Measurements from ENCODE around the gene XAF1. TPM values are rescaled to one million over a fixed set of nuclear protein-coding genes. Genes with fewer than 3 reads are reported as not detected.

Gene XAF1
- total RNA-seq, 2 experiments from 2014 or later = 24.9 to 26.2 TPM

DNA sequence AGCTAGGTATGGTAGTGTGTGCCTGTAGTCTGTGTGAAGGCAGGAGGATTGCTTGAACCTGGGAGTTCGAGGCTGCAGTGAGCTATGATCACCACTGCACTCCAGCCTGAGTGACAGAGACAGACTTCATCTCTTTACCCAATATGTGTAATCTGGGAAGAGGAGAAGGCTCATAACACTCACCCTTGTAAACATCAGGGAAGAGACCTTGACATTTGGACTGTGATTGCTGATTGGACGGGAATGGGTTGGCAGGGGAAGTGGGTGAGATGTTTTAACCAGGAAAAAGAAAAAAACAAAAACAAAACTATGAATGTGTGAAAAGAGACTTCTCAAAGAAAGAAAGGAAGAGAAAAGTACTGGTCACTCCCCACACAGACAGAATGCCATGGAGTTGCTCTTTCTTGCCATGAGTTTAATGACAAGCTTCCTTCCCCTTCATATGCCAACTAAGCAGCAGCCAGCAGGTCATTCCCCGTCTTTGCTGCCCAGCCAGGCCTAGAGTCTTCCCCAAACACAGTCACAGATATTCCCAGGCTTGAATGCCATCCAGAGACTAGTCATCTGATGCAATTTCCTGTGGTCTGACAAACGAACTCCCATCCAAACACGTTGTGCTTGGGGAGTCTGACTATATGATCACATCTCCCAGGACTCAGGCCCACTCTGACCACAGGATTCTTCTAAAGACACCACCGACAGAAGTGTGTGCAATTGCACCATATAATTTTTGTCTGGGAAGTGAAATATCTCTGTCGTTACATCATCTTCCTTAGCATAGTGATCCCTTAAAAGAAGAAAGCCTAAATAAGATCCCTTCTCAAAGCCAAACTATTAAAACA, 3.6 kb upstream of the XAF1 start:
- Histone ChIP-seq H3K4me1 (ENCODE audit: insufficient read depth, low read length) (peaks cover 46% of the 10 kb centered on the region), H3K27me3 (ENCODE audit: control insufficient read depth in 1 of 2, insufficient read depth in 2 of 2, low read length in 2 of 2) (no peaks in the 10 kb centered on the region), H3K9me3 (ENCODE audit: control insufficient read depth in 1 of 2, insufficient read depth in 1 of 2, low read length in 2 of 2) (no peaks in the 10 kb centered on the region), H3K27ac (ENCODE audit: low read depth in 1 of 2, low read length in 2 of 2) (peak overlapping the region in 1 of 2 donors; percentile 64), H3K36me3 (ENCODE audit: insufficient read depth, low read length) (no peaks in the 10 kb centered on the region), H3K4me3 (ENCODE audit: low read length) (no peak overlapping the region)
- no peak for ATAC-seq (ENCODE audit: poor library complexity)
- no peaks in the 10 kb centered on the region for H3K27me3 Mint-ChIP-seq
- CTCF ChIA-PET = interaction anchor here (1.3 kb wide), 1 partner anchor 9 kb away, joined by 3 read pairs; no protein-coding TSS in a partner anchor
- H3K4me1 Mint-ChIP-seq (ENCODE audit: low read depth) = peaks cover 46% of the 10 kb centered on the region
- intact Hi-C loops (cut with DNase I, micrococcal nuclease) = loop anchor here in 1 of 2 experiments (10.0 kb wide), 1 partner anchor 263 kb away; the partner anchor contains the start of gene RNASEK
- H3K9me3 Mint-ChIP-seq = no peaks in the 10 kb centered on the region
- TF ChIP-seq, protein P1, sequence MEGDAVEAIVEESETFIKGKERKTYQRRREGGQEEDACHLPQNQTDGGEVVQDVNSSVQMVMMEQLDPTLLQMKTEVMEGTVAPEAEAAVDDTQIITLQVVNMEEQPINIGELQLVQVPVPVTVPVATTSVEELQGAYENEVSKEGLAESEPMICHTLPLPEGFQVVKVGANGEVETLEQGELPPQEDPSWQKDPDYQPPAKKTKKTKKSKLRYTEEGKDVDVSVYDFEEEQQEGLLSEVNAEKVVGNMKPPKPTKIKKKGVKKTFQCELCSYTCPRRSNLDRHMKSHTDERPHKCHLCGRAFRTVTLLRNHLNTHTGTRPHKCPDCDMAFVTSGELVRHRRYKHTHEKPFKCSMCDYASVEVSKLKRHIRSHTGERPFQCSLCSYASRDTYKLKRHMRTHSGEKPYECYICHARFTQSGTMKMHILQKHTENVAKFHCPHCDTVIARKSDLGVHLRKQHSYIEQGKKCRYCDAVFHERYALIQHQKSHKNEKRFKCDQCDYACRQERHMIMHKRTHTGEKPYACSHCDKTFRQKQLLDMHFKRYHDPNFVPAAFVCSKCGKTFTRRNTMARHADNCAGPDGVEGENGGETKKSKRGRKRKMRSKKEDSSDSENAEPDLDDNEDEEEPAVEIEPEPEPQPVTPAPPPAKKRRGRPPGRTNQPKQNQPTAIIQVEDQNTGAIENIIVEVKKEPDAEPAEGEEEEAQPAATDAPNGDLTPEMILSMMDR (IDR thresholded peaks at IDR 0.05) = no peak
- POLR2A ChIA-PET = no interaction called here
- H3K4me3 Mint-ChIP-seq = peak overlapping the region; percentile 17
- DNase-seq = peak in 2 of 14 experiments; percentile 22 to 51
- peak overlapping the region; percentile 80 for H3K27ac Mint-ChIP-seq
- H3K36me3 Mint-ChIP-seq (ENCODE audit: low read depth) = peaks cover 16% of the 10 kb centered on the region

DNA sequence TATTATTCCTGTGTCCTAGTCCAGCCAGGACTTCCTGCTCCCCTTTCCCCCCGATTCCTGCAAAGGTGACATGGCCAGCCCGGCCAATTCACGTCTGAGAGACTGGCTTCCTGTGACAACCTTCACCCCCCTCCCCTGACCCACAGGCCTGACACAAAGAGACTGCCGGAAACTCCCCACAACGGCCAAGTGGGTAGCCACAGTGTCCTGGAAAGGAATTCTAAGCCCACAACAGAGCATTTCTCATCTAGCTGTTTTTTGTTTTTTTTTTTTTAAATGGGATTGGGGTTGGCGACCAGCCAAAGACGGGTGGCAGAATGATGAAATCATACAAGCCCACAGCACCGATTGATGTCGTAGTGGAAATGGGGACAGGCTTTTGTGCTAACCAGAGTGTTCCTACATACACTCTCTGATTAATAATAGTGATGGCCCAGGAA, 2.8 kb upstream of the XAF1 start:
- POLR2A ChIA-PET = no interaction called here

DNA sequence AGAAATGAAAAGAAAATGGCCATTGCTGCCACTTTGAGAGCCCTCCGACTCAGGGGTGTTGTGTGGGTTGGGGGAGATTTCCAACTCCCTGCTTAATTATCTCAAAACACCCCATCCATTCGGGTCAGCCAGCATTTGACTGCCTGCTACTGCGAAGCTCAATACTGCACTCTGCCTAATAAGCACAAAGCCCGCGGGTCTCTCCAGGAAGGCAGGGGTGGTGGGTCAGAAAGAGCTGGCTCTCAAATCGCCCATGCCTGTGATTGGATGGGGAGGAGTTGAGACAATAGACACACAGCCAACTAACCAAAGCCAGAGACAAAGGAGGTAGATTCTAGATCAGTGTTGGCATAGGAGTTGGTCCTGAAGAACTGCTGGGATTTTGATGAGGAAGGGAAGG, 2.3 kb upstream of the XAF1 start:
- H3K9me3 ChIP-seq (ENCODE audit: control insufficient read depth in 1 of 2, insufficient read depth in 1 of 2, low read length in 2 of 2) = no peaks in the 10 kb centered on the region
- TF ChIP-seq, protein P1 (IDR thresholded peaks at IDR 0.05) = no peak
- H3K27me3 ChIP-seq (ENCODE audit: control insufficient read depth in 1 of 2, insufficient read depth in 2 of 2, low read length in 2 of 2) = no peaks in the 10 kb centered on the region
- H3K27ac ChIP-seq (ENCODE audit: low read depth in 1 of 2, low read length in 2 of 2) = peak overlapping the region in 1 of 2 donors; percentile 64
- Mint-ChIP-seq H3K9me3 (no peaks in the 10 kb centered on the region), H3K27ac (peak overlapping the region; percentile 80), H3K4me3 (peak overlapping the region; percentile 47), H3K36me3 (ENCODE audit: low read depth) (peaks cover 28% of the 10 kb centered on the region), H3K4me1 (ENCODE audit: low read depth) (peaks cover 57% of the 10 kb centered on the region), H3K27me3 (no peaks in the 10 kb centered on the region)
- ATAC-seq (ENCODE audit: poor library complexity) = no peak
- peaks cover 58% of the 10 kb centered on the region for H3K4me1 ChIP-seq (ENCODE audit: insufficient read depth, low read length)
- DNase-seq = no peak
- ChIA-PET CTCF (no interaction called here), POLR2A (no interaction called here)
- H3K4me3 ChIP-seq (ENCODE audit: low read length) = no peak overlapping the region
- H3K36me3 ChIP-seq (ENCODE audit: insufficient read depth, low read length) = peaks cover 8% of the 10 kb centered on the region
- intact Hi-C loops (cut with DNase I, micrococcal nuclease) = loop anchor here in 1 of 2 experiments (10.0 kb wide), 1 partner anchor 261 kb away; the partner anchor contains the start of gene RNASEK

More for the DNA sequence above, 2.8 kb upstream of the XAF1 start:
- intact Hi-C loops (cut with DNase I, micrococcal nuclease) = loop anchor here in 1 of 2 experiments (10.0 kb wide), 1 partner anchor 262 kb away; the partner anchor contains the start of gene RNASEK
- TF ChIP-seq, protein P1 (IDR thresholded peaks at IDR 0.05) = no peak
- Histone ChIP-seq H3K36me3 (ENCODE audit: insufficient read depth, low read length) (peaks cover 5% of the 10 kb centered on the region), H3K9me3 (ENCODE audit: control insufficient read depth in 1 of 2, insufficient read depth in 1 of 2, low read length in 2 of 2) (no peaks in the 10 kb centered on the region), H3K27me3 (ENCODE audit: control insufficient read depth in 1 of 2, insufficient read depth in 2 of 2, low read length in 2 of 2) (no peaks in the 10 kb centered on the region), H3K27ac (ENCODE audit: low read depth in 1 of 2, low read length in 2 of 2) (peak overlapping the region in 1 of 2 donors; percentile 64), H3K4me3 (ENCODE audit: low read length) (no peak overlapping the region), H3K4me1 (ENCODE audit: insufficient read depth, low read length) (peaks cover 52% of the 10 kb centered on the region)
- DNase-seq (peak in 10 of 14 experiments; percentile 11 to 85 (median 52)), ATAC-seq (ENCODE audit: poor library complexity) (peak; percentile 49)
- CTCF ChIA-PET = no interaction called here
- H3K4me1 Mint-ChIP-seq (ENCODE audit: low read depth) = peaks cover 53% of the 10 kb centered on the region
- H3K9me3 Mint-ChIP-seq = no peaks in the 10 kb centered on the region
- peaks cover 23% of the 10 kb centered on the region for H3K36me3 Mint-ChIP-seq (ENCODE audit: low read depth)
- H3K27me3 Mint-ChIP-seq = no peaks in the 10 kb centered on the region
- peak overlapping the region; percentile 47 for H3K4me3 Mint-ChIP-seq
- H3K27ac Mint-ChIP-seq = peak overlapping the region; percentile 80
